ENCODE results near the gene GAB2. TPM values are rescaled to one million over a fixed set of nuclear protein-coding genes. Genes with fewer than 3 reads are reported as not detected.

Gene GAB2
- polyA plus RNA-seq, 3 donors = 2.8 to 39.4 (median 4.4) TPM

GRCh38 chr11:78254268-78254667, 163.4 kb downstream of the GAB2 start:
- Histone ChIP-seq H4K20me1 (ENCODE audit: insufficient read depth, low read length) (peaks cover 97% of the 10 kb centered on the region), H3K9ac (ENCODE audit: insufficient read depth, low read length, poor library complexity, severe bottlenecking) (no peak overlapping the region), H2AFZ (ENCODE audit: insufficient read depth, low read depth, low read length, poor library complexity, severe bottlenecking) (no peak overlapping the region), H3K27ac (ENCODE audit: low read depth in 1 of 2, low read length in 2 of 2) (no peak overlapping the region), H3K27me3 (ENCODE audit: control insufficient read depth in 2 of 2, insufficient read depth in 2 of 2, low read length in 2 of 2) (no peaks in the 10 kb centered on the region), H3K9me3 (replicated peaks in 1 of 2; ENCODE audit: control insufficient read depth in 1 of 2, insufficient read depth in 1 of 2, low read length in 2 of 2) (no peaks in the 10 kb centered on the region), H3K79me2 (ENCODE audit: insufficient read depth, low read length) (peaks cover 84% of the 10 kb centered on the region), H3K36me3 (replicated peaks in 1 of 2; ENCODE audit: control insufficient read depth in 1 of 2, insufficient read depth in 2 of 2, low read length in 2 of 2) (peaks cover 10 to 27% of the 10 kb centered on the region in 2 donors), H3K4me1 (ENCODE audit: control insufficient read depth in 1 of 2, insufficient read depth in 2 of 2, low read length in 2 of 2) (peaks cover 10 to 16% of the 10 kb centered on the region in 2 donors), H3K4me2 (replicated peaks; ENCODE audit: extremely low read depth, low read length, poor library complexity, severe bottlenecking) (no peak overlapping the region), H3K4me3 (replicated peaks in 1 of 3; ENCODE audit: low read depth in 2 of 3, low read length in 3 of 3) (no peak overlapping the region)
- intact Hi-C loops (cut with micrococcal nuclease) = no loop called here
- Mint-ChIP-seq H3K27ac (peak overlapping the region in 2 of 7 donors; percentile 52 to 58), H3K9me3 (no peaks in the 10 kb centered on the region), H3K4me3 (no peak overlapping the region), H3K27me3 (ENCODE audit: low read depth in 3 of 3) (no peaks in the 10 kb centered on the region), H3K36me3 (peaks cover 23 to 38% of the 10 kb centered on the region in 2 donors), H3K4me1 (peaks cover 37% of the 10 kb centered on the region)
- WGBS (ENCODE audit: insufficient coverage) = 92% methylated on average over 2 of the region's 4 CpGs
- TF ChIP-seq CTCF (IDR thresholded peaks at IDR 0.05) = no peak
- no peak for DNase-seq

- H3K79me2 ChIP-seq (ENCODE audit: insufficient read depth, low read length) = peaks cover 79% of the 10 kb centered on the region
- no peak for TF ChIP-seq CTCF (IDR thresholded peaks at IDR 0.05)
- peaks cover 10 to 16% of the 10 kb centered on the region in 2 donors for H3K4me1 ChIP-seq (ENCODE audit: control insufficient read depth in 1 of 2, insufficient read depth in 2 of 2, low read length in 2 of 2)
- Mint-ChIP-seq H3K4me1 (peaks cover 37% of the 10 kb centered on the region), H3K27ac (peak overlapping the region in 2 of 7 donors; percentile 4 to 11), H3K4me3 (no peak overlapping the region), H3K9me3 (no peaks in the 10 kb centered on the region), H3K27me3 (ENCODE audit: low read depth in 3 of 3) (no peaks in the 10 kb centered on the region), H3K36me3 (peaks cover 26 to 42% of the 10 kb centered on the region in 2 donors)
- no peak overlapping the region for H3K4me2 ChIP-seq (replicated peaks; ENCODE audit: extremely low read depth, low read length, poor library complexity, severe bottlenecking)
- no CpG with 5 or more reads among the region's 4 CpGs for WGBS (ENCODE audit: insufficient coverage)
- no peaks in the 10 kb centered on the region for H3K27me3 ChIP-seq (ENCODE audit: control insufficient read depth in 2 of 2, insufficient read depth in 2 of 2, low read length in 2 of 2)
- H3K27ac ChIP-seq (ENCODE audit: low read depth in 1 of 2, low read length in 2 of 2) = no peak overlapping the region
- H3K4me3 ChIP-seq (replicated peaks in 1 of 3; ENCODE audit: low read depth in 2 of 3, low read length in 3 of 3) = no peak overlapping the region
- no peak overlapping the region for H3K9ac ChIP-seq (ENCODE audit: insufficient read depth, low read length, poor library complexity, severe bottlenecking)
- H4K20me1 ChIP-seq (ENCODE audit: insufficient read depth, low read length) = peaks cover 96% of the 10 kb centered on the region
- intact Hi-C loops (cut with micrococcal nuclease) = no loop called here
- H3K9me3 ChIP-seq (replicated peaks in 1 of 2; ENCODE audit: control insufficient read depth in 1 of 2, insufficient read depth in 1 of 2, low read length in 2 of 2) = no peaks in the 10 kb centered on the region
- no peak for DNase-seq
- no peak overlapping the region for H2AFZ ChIP-seq (ENCODE audit: insufficient read depth, low read depth, low read length, poor library complexity, severe bottlenecking)
- peaks cover 14 to 32% of the 10 kb centered on the region in 2 donors for H3K36me3 ChIP-seq (replicated peaks in 1 of 2; ENCODE audit: control insufficient read depth in 1 of 2, insufficient read depth in 2 of 2, low read length in 2 of 2)
Observed at GRCh38 chr11:78253797-78254196, 163.8 kb downstream of the GAB2 start.

Data from CD14-positive monocyte (primary cell).